GM21526 (cell line): ENCODE measurements around the gene MPZL3.
"Not testable (repeated sequence)": the region's sequence is repeated elsewhere in the genome, so short reads cannot be mapped to it uniquely, and the experiment has no call there.

ENCODE experiments used
- ATAC-seq: cut with Tn5 transposase; IDR thresholded peaks from one replicate; pipeline ENCODE4 v1.9.1; 2021; ENCODE audit warnings: moderate library complexity; ENCODE audit not compliant: unreplicated experiment, low FRiP score

The MPZL3 gene

GRCh38 chr11:118193910-118194566, 58.1 kb downstream of the MPZL3 start:
- no peak for ATAC-seq

GRCh38 chr11:118192817-118193216, 59.3 kb downstream of the MPZL3 start:
- ATAC-seq = not testable (repeated sequence)

GRCh38 chr11:118190942-118191506, 61.1 kb downstream of the MPZL3 start:
- ATAC-seq = not testable (repeated sequence)

GRCh38 chr11:118186346-118187107, 65.6 kb downstream of the MPZL3 start:
- no peak for ATAC-seq

GRCh38 chr11:118184784-118185579, 67.2 kb downstream of the MPZL3 start:
- no peak for ATAC-seq

- ATAC-seq = not testable (repeated sequence)
These were observed 68.5 kb downstream of the MPZL3 start for GRCh38 chr11:118183691-118184090.

- no peak for ATAC-seq
These were observed 71.9 kb downstream of the MPZL3 start for GRCh38 chr11:118180300-118180703.

- no peak for ATAC-seq
These were observed 75.4 kb downstream of the MPZL3 start for GRCh38 chr11:118176778-118177134.
